Body of pancreas (tissue), 4 donors: ENCODE measurements around the gene CCDC191.

Source experiments
- CTCF ChIP-seq, 7 experiments: fragments of 450-650 bp in 4 of 7; fragments of 200-600 bp in 3 of 7; sonication (generic) in 3 of 7; IDR thresholded peaks; one replicate each; pipeline ENCODE4 v1.5.1; 2016 to 2019; ENCODE audit warnings: antibody characterized with exemption in 7 of 7
- POLR2A ChIP-seq, 3 donors: fragments of 450-650 bp; IDR thresholded peaks; one replicate each; pipeline ENCODE4 v1.6.1; 2016; ENCODE audit warnings: antibody characterized with exemption in 3 of 3, mild to moderate bottlenecking in 2 of 3

GRCh38 chr3:113953677-113954076 lies 102.6 kb downstream of the CCDC191 start:
- TF ChIP-seq CTCF (IDR thresholded peaks at IDR 0.05): no peak
- no peak for TF ChIP-seq POLR2A (IDR thresholded peaks at IDR 0.05)
